GM21360 (cell line): ENCODE measurements around the gene POLRMT.
"Not testable (repeated sequence)": the region's sequence is repeated elsewhere in the genome, so short reads cannot be mapped to it uniquely, and the experiment has no call there.

Experiments used
- ATAC-seq: cut with Tn5 transposase; IDR thresholded peaks from one replicate; pipeline ENCODE4 v1.9.1; 2021; ENCODE audit warnings: mild to moderate bottlenecking, moderate library complexity; ENCODE audit not compliant: unreplicated experiment

Gene POLRMT

GRCh38 chr19:633068-633785, at the start of gene POLRMT:
Gene POLRMT (minus strand): TSS chr19:633537. CDS start chr19:633512, 25 bp downstream.
- ATAC-seq = peak; percentile 71

DNA sequence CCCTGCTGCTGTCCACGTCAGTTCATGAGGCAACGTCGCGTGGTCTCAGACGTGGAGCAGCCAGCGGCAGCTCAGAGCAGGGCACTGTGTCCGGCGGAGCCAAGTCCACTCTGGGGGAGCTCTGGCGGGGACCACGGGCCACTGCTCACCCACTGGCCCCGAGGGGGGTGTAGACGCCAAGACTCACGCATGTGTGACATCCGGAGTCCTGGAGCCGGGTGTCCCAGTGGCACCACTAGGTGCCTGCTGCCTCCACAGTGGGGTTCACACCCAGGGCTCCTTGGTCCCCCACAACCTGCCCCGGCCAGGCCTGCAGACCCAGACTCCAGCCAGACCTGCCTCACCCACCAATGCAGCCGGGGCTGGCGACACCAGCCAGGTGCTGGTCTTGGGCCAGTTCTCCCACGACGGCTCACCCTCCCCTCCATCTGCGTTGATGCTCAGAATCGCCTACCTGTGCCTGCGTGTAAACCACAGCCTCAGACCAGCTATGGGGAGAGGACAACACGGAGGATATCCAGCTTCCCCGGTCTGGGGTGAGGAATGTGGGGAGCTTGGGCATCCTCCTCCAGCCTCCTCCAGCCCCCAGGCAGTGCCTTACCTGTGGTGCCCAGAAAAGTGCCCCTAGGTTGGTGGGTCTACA, 49.5 kb upstream of the POLRMT start:
- no peak for ATAC-seq

DNA sequence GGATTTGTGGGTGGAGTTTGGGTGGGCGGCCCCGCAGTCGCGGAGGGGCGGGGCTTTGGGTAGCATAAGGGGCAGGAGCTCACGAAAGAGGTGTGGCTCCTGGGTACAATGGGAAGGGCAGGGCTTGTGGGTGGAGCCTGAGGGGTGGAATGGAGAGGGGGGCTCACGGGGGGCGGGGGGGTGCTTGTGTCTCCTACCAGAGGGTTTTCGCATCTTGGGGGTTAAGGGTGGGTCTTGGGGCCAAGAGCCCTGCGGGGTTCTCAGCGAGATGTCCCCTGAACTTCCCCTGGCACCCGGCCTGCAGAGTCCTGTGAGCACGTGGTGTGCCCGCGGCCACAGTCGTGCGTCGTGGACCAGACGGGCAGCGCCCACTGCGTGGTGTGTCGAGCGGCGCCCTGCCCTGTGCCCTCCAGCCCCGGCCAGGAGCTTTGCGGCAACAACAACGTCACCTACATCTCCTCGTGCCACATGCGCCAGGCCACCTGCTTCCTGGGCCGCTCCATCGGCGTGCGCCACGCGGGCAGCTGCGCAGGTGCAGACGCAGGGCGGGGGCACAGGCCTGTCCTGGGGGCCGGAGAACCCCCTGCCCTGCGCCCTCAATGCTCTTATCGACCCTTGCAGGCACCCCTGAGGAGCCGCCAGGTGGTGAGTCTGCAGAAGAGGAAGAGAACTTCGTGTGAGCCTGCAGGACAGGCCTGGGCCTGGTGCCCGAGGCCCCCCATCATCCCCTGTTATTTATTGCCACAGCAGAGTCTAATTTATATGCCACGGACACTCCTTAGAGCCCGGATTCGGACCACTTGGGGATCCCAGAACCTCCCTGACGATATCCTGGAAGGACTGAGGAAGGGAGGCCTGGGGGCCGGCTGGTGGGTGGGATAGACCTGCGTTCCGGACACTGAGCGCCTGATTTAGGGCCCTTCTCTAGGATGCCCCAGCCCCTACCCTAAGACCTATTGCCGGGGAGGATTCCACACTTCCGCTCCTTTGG, 48.0 kb upstream of the POLRMT start:
- no peak for ATAC-seq

GRCh38 chr19:680287-681028, 47.1 kb upstream of the POLRMT start:
- peak; percentile 67 for ATAC-seq

DNA sequence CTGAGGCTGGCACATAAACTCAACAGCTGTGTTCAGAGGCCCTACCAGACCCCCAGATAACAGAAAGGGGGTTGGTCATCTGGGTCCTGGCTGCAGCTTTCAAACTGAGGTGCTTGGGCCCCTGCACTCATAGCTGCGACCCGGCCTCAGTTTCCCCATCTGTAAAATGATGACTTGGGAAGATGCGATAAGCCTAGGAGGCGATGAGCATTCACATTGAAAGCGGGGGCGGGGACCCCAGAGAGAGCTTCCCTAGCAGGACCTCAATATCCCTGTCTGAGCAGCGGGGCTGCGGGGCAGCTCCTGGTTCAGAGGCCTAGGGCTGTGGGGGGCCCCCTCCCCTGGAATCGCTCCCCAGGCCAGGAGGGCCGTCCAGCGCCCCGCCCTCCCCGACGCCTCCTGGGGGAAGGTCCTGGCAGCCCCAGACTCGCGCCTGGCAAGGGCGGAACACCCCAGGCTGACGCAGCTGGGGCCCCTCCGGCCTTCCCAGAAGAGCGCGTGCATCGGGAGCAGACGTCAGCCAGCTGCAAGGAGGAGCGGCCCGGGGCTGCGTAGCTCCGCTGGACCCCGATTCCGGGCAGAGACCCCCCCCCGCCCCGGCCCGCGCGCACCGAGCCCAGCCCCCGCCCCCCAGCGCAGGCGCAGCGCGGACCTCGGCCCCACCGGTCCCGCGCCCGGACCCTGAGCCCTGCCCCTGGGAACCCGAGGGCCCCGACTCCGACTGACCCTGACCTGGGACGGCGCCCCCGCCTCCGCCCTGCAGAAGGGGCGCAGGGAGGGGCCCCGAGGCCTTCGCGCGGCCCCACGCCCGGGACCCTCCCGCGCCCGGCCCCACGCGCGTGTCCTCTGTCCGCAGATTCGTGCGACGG, 46.3 kb upstream of the POLRMT start:
- ATAC-seq = peak; percentile 14

DNA sequence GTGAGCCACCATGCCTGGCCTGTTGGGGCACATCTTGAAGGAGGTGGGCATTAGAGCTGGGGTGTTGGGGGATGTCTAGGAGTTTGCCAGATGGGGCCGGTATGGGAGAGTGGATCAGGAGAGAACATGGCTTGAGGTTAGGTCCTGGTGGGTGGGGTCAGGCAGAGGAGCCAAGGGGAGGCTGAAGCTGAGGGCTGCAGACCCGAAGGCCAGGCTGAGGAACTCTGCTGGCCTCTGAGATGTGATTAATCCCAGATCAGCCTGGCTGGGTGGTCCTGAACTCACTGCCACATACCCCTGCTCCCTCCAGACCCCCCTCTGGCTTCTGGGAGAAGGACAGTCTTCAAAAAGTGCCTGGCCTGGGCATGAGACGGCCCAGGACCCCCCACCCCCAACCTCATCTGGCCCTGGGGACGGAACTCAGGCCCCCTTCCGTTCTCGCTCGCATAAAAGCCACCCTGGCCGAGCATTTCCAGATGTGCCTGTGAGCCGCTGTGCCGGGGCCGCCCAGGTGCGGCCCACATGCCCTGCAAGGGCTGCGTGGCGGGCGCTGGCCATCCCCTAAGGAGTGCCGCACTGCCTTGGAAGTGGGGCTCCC, 45.6 kb upstream of the POLRMT start:
- ATAC-seq = no peak

GRCh38 chr19:677601-678436, 44.5 kb upstream of the POLRMT start:
- no peak for ATAC-seq

- no peak for ATAC-seq
Observed at GRCh38 chr19:677201-677600, 43.9 kb upstream of the POLRMT start.

- no peak for ATAC-seq
Observed at GRCh38 chr19:676339-677105, 43.2 kb upstream of the POLRMT start, which contains the start of gene FSTL3. Gene FSTL3 (plus strand): TSS chr19:676392. CDS start chr19:676424, 32 bp downstream.

- ATAC-seq = no peak
Observed at GRCh38 chr19:676007-676338, 42.6 kb upstream of the POLRMT start.

DNA sequence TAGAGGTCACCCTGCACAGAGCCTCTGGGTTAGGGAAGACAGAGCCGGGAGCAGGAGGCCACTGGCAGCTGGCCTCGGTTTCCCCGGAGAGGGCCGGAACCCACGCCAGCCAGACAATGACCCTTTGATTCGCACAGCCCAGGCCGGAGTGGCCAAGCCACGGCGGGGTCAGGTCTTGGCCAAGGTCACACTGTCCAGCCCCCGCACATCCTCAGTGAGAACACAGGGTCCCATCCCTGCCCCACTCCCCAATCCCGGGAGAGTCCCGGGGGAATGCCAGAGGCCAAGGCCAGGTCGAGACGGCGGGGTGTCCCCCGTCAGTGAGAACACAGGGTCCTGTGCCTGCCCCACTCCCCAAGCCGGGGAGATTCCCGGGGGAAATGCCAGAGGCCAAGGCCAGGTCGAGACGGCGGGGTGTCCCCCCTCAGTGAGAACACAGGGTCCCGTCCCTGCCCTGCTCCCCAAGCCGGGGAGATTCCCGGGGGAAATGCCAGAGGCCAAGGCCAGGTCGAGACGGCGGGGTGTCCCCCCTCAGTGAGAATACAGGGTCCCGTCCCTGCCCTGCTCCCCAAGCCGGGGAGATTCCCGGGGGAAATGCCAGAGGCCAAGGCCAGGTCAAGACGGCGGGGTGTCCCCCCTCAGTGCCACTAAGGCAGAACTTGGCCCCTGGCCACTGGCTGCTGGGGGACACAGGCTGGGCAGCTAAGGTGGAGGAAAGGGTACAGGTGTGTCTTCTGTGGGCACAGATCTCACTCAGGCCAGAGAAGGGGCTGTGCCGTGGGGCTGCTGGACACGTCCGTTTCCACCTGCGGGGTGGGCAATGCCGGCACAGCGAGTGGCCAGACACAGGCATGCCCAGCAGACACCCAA, 41.2 kb upstream of the POLRMT start:
- ATAC-seq = no peak

- no peak for ATAC-seq
Observed at GRCh38 chr19:670609-671075, 37.3 kb upstream of the POLRMT start.

DNA sequence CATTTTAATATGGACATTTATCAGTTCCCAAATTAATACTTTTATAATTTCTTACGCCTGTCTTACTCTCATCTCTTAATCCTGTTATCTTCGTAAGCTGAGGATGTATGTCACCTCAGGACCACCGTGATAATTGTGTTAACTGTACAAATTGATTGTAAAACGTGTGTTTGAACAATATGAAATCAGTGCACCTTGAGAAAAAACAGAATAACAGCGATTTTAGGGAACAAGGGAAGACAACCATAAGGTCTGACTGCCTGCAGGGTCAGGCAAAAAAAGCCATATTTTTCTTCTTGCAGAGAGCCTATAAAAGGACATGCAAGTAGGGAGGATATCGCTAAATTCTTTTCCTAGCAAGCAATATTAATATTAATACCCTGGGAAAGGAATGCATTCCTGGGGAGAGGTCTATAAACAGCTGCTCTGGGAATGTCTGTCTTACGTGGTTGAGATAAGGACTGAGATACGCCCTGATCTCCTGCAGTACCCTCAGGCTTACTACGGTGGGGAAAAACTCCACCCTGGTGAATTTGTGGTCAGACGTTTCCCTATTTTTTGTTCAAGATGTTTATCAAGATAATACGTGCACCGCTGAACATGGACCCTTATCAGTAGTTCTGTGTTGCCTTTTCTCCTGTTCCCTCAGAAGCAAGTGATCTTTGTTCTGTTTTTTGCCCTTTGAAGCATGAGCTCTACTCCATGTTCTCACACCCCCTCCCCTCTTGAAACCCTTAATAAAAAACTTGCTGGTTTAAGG, 35.5 kb upstream of the POLRMT start:
- not testable (repeated sequence) for ATAC-seq

- not testable (repeated sequence) for ATAC-seq
Observed at GRCh38 chr19:666985-667573, 33.7 kb upstream of the POLRMT start.

DNA sequence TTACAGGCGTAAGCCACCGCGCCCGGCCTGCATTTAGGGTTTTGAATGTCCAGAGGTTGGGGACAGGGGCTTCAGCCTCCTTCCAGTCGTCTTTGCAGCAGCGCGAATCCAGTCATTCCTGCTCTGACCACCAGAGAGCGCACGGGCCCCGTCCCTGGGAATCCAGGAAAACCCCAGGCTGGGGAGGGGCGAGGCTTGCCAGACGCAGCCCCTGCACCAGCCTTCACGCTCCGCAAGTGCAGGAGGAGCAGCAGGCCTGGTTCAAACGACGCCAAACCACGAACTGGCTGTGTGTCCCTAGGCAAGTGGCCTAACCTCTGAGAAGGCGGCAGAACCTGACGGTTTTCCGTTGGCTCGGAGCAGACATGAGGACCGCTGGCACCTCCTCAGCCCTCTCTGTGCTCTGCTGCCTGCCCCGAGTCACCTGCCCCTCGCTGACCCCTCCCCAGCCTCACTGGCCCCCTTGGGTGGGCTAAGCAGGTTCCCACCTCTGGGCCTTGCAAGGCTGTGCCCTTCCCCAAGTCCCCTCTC, 31.6 kb upstream of the POLRMT start:
- no peak for ATAC-seq
